Liver (tissue), 9 donors: ENCODE measurements around the gene KRT23. TPM values are rescaled to one million over a fixed set of nuclear protein-coding genes. Genes with fewer than 3 reads are reported as not detected.

ENCODE experiments used
- DNase-seq: peaks from one replicate; pipeline ENCODE4 v3.0.0-alpha.2; 2017; ENCODE audit warnings: low spot score
- H3K27ac ChIP-seq, 2 donors: one replicate each; pipeline ENCODE4 v1.7.0; 2013; ENCODE audit warnings: inconsistent platforms in 2 of 2, low read length in 2 of 2, control low read depth in 1 of 2, low read depth in 1 of 2, mild to moderate bottlenecking in 1 of 2
- H3K27me3 ChIP-seq, 4 donors: one replicate each; pipeline versions ENCODE4 v1.6.1 to v1.7.0; 2013; ENCODE audit warnings: low read length in 3 of 4, inconsistent platforms in 1 of 4, mild to moderate bottlenecking in 1 of 4, moderate library complexity in 1 of 4; ENCODE audit not compliant: control insufficient read depth in 4 of 4, insufficient read depth in 4 of 4
- H3K36me3 ChIP-seq, 4 donors: one replicate each; pipeline versions ENCODE4 v1.6.1 to v1.7.0; 2013; ENCODE audit warnings: low read length in 3 of 4, mild to moderate bottlenecking in 3 of 4, low read depth in 1 of 4, moderate library complexity in 1 of 4; ENCODE audit not compliant: control insufficient read depth in 4 of 4, insufficient read depth in 3 of 4
- H3K4me1 ChIP-seq, 4 donors: one replicate each; pipeline versions ENCODE4 v1.6.1 to v1.7.0; 2013; ENCODE audit warnings: low read length in 3 of 4, mild to moderate bottlenecking in 3 of 4, moderate library complexity in 1 of 4; ENCODE audit not compliant: control insufficient read depth in 4 of 4, insufficient read depth in 4 of 4
- H3K4me3 ChIP-seq, 3 donors: one replicate each; pipeline versions ENCODE4 v1.6.1 to v1.7.0; 2013; ENCODE audit warnings: low read length in 3 of 3, control low read depth in 1 of 3, low read depth in 1 of 3, mild to moderate bottlenecking in 1 of 3
- H3K9ac ChIP-seq, 2 donors: one replicate each; pipeline ENCODE4 v1.7.0; 2013; ENCODE audit warnings: low read length in 2 of 2, mild to moderate bottlenecking in 2 of 2, moderate library complexity in 2 of 2, control low read depth in 1 of 2, low read depth in 1 of 2
- H3K9me3 ChIP-seq, 4 donors: one replicate each; pipeline versions ENCODE4 v1.6.1 to v1.7.0; 2013; ENCODE audit warnings: low read length in 3 of 4; ENCODE audit not compliant: control insufficient read depth in 4 of 4
- ATF3 ChIP-seq: IDR thresholded peaks from 2 replicates; pipeline ENCODE4 v1.6.1; 2016; ENCODE audit warnings: antibody characterized with exemption
- CTCF ChIP-seq: fragments of 150-350 bp; IDR thresholded peaks from 2 replicates; pipeline ENCODE4 v1.5.1; 2017; ENCODE audit warnings: improper control_type of control experiment, low read depth, low read length; ENCODE audit not compliant: missing input control
- EGR1 ChIP-seq, 2 donors: IDR thresholded peaks; 2 replicates each; pipeline ENCODE4 v1.6.1; 2016 to 2018; ENCODE audit warnings: antibody characterized with exemption in 2 of 2, low read depth in 2 of 2
- FOXA1 ChIP-seq: IDR thresholded peaks from 2 replicates; pipeline ENCODE4 v1.6.1; 2016; ENCODE audit warnings: antibody characterized with exemption
- FOXA2 ChIP-seq: IDR thresholded peaks from 2 replicates; pipeline ENCODE4 v1.6.1; 2016; ENCODE audit warnings: antibody characterized with exemption
- GABPA ChIP-seq, 2 donors: IDR thresholded peaks in 1 of 2; conservative IDR thresholded peaks in 1 of 2; 2 replicates each; pipeline ENCODE4 v1.6.1; 2016; ENCODE audit warnings: antibody characterized with exemption in 2 of 2, mild to moderate bottlenecking in 1 of 2, moderate library complexity in 1 of 2
- HNF4A ChIP-seq, 2 donors: conservative IDR thresholded peaks; 2 replicates each; pipeline ENCODE4 v1.6.1; 2016; ENCODE audit warnings: antibody characterized with exemption in 2 of 2, mild to moderate bottlenecking in 2 of 2
- HNF4G ChIP-seq: IDR thresholded peaks from 2 replicates; pipeline ENCODE4 v1.6.1; 2016; ENCODE audit warnings: antibody characterized with exemption
- JUND ChIP-seq, 2 donors: IDR thresholded peaks; 2 replicates each; pipeline ENCODE4 v1.6.1; 2016; ENCODE audit warnings: antibody characterized with exemption in 2 of 2
- MAX ChIP-seq: IDR thresholded peaks from 2 replicates; pipeline ENCODE4 v1.6.1; 2016; ENCODE audit warnings: antibody characterized with exemption
- NR2F2 ChIP-seq: IDR thresholded peaks from 2 replicates; pipeline ENCODE4 v1.6.1; 2016; ENCODE audit warnings: antibody characterized with exemption
- RAD21 ChIP-seq, 2 donors: IDR thresholded peaks; 2 replicates each; pipeline ENCODE4 v1.6.1; 2016; ENCODE audit warnings: antibody characterized with exemption in 2 of 2, mild to moderate bottlenecking in 2 of 2
- RXRA ChIP-seq, 2 donors: IDR thresholded peaks; 2 replicates each; pipeline ENCODE4 v1.6.1; 2017 to 2018; ENCODE audit warnings: antibody characterized with exemption in 2 of 2, mild to moderate bottlenecking in 1 of 2
- SP1 ChIP-seq: IDR thresholded peaks from 2 replicates; pipeline ENCODE4 v1.6.1; 2018; ENCODE audit warnings: antibody characterized with exemption, mild to moderate bottlenecking
- TAF1 ChIP-seq: conservative IDR thresholded peaks from 2 replicates; pipeline ENCODE4 v1.6.1; 2016; ENCODE audit warnings: antibody characterized with exemption, mild to moderate bottlenecking
- YY1 ChIP-seq: IDR thresholded peaks from 2 replicates; pipeline ENCODE4 v1.6.1; 2016; ENCODE audit warnings: antibody characterized with exemption, mild to moderate bottlenecking
- ZBTB33 ChIP-seq: IDR thresholded peaks from 2 replicates; pipeline ENCODE4 v1.6.1; 2016; ENCODE audit warnings: antibody characterized with exemption
- WGBS: extraction: QIAGEN DNeasy Blood & Tissue Kit; methylation state at CpG from one replicate; pipeline ENCODE4 v1.1.7; 2013; 5-methylcytosine and 5-hydroxymethylcytosine counted together
- polyA plus RNA-seq, 2 donors: library from polyadenylated mRNA; stranded (reverse) in 1 of 2; unstranded in 1 of 2; fragments of 200-250 nt in 1 of 2; fragments of >200 nt in 1 of 2; fragmentation: Nextera tagmentation in 1 of 2; extraction: Ambion mirVana in 1 of 2; gene quantifications; one replicate each; pipeline versions ENCODE4 v1.2.1 to v1.2.3, GENCODE V29; 2013 to 2015
- total RNA-seq, 2 donors: library from RNA; depleted of rRNA; stranded (reverse); fragments of >200 nt; gene quantifications; one replicate each; pipeline ENCODE4 v1.2.3, GENCODE V29; 2014
- donor health status: healthy.
- donor health status: healthy.
- donor health status: healthy.
- donor health status: healthy.
- donor health status: healthy.

The KRT23 gene
- total and polyA plus RNA-seq, 4 donors: 0.09 to 1.3 (median 0.24) TPM; not detected in 1

GRCh38 chr17:40901981-40902474, 35.4 kb downstream of the KRT23 start (continued):
- TF ChIP-seq CTCF: no peak
- TF ChIP-seq FOXA2: peak; percentile 51
- no peak for TF ChIP-seq TAF1
- peak; percentile 45 for TF ChIP-seq YY1
- TF ChIP-seq HNF4G: no peak
- TF ChIP-seq GABPA (IDR thresholded peaks at IDR 0.05 in 1 of 2, conservative IDR thresholded peaks at IDR 0.05 in 1 of 2): peak in 1 of 2 donors; percentile 37

- Histone ChIP-seq H3K36me3 (no peaks in the 10 kb centered on the region), H3K4me1 (peaks cover 0 to 2% (median 0%) of the 10 kb centered on the region in 4 donors), H3K9ac (no peak overlapping the region), H3K27me3 (peaks cover 0 to 6% (median 2%) of the 10 kb centered on the region in 4 donors), H3K4me3 (no peak overlapping the region), H3K9me3 (no peaks in the 10 kb centered on the region), H3K27ac (no peak overlapping the region)
- no peak for DNase-seq
- WGBS: 66% methylated on average over 5 of the region's 5 CpGs
- TF ChIP-seq TAF1 (no peak), FOXA2 (no peak), RAD21 (IDR thresholded peaks at IDR 0.05) (no peak), MAX (no peak), NR2F2 (no peak), EGR1 (IDR thresholded peaks at IDR 0.05; ENCODE audit: low read depth in 2 of 2) (no peak), YY1 (no peak), FOXA1 (no peak)
Measured at GRCh38 chr17:40900809-40901356, 36.6 kb downstream of the KRT23 start.

- 80% methylated on average over 4 of the region's 4 CpGs for WGBS
- Histone ChIP-seq H3K9me3 (no peaks in the 10 kb centered on the region), H3K9ac (no peak overlapping the region), H3K4me1 (no peaks in the 10 kb centered on the region), H3K36me3 (no peaks in the 10 kb centered on the region), H3K4me3 (no peak overlapping the region), H3K27me3 (peaks cover 0 to 4% (median 2%) of the 10 kb centered on the region in 4 donors), H3K27ac (no peak overlapping the region)
- TF ChIP-seq SP1 (no peak), HNF4A (conservative IDR thresholded peaks at IDR 0.05) (no peak), JUND (IDR thresholded peaks at IDR 0.05) (no peak), ATF3 (no peak), MAX (no peak), NR2F2 (no peak), YY1 (no peak), RXRA (IDR thresholded peaks at IDR 0.05) (no peak), EGR1 (IDR thresholded peaks at IDR 0.05; ENCODE audit: low read depth in 2 of 2) (no peak), ZBTB33 (no peak)
- no peak for DNase-seq
Measured at GRCh38 chr17:40896916-40897455, 40.5 kb downstream of the KRT23 start.
